Smooth muscle cell of trachea (primary cell): ENCODE results near the gene USF1. TPM values are rescaled to one million over a fixed set of nuclear protein-coding genes. Genes with fewer than 3 reads are reported as not detected.

ENCODE experiments used
- total RNA-seq: library from RNA; depleted of rRNA; stranded (reverse); fragments of >200 nt; gene quantifications from 2 replicates; pipeline ENCODE4 v1.2.1, GENCODE V29; 2014

The USF1 gene
- 72.8 and 75.5 TPM in 2 replicates for total RNA-seq

GRCh38 chr1:161045736-161046604, at the start of gene USF1:
USF1 (minus strand) TSS chr1:161045977; CDS start chr1:161043275, 2,702 bp downstream.

DNA sequence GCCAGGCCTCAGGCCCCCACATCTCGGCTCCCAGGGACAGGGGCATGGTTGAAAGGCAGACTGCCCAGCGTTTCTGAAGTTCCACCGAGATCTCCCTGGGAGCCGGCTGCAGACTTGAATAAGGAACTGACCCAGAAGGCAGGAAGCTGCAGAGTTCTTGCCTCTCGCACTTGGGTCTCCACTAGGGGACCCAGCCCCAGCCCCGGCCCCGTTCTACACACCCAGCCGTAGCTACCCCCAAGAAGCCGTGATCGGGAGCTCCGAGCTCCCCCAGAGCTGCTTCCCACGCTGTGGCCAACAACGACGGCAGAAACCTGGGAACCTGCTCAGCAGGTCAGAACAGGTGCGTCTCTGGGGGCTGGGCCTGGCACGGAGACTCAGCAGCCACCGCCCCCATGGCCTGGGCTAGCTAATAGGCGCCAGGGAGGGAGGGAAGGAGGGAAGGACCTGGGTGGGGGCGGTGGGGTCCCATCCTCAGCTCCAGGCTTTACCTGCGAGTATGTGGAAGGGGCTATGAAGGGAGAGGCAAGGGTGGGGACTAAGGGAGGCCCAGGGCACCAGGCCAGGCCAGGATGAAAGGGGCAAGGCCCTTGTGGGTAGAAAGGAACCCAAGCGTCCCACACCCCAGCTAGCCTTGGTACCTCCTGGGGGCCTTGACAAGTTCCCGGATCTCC, 43.6 kb upstream of the USF1 start, which contains the start of gene NECTIN4:
Gene NECTIN4, minus strand, starts transcription at position 308 of the 674 bp plus-strand sequence. Its CDS starts 262 bp downstream, at position 46.

DNA sequence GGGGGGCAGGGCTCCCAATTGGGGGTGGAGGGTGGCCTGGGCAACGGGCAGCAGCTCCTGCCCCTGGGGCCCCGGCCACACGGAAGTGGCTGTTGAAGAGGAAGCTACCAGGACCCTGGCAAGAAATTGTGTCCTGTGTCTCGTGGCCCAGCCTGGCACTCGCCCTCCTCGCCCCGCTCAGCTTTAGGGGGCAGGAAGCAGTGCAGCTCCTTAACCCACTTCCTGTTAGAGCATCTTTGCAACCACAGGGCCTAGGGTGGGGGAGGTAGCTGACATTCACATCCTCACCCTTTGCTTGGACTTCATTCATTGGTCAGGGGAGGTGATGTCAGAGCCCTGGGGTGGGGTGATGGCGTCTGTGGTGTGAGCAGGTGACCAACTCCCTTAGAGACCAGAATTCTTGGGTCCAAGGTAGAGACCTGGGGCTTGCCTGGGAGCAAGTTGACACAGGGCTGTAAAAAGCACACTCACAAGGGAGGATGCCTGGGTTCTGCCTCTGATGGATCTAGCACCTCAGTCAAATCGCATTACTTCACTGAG, 24.0 kb upstream of the USF1 start, which contains the start of gene ARHGAP30:
Gene ARHGAP30, minus strand, starts transcription at position 161 of the 540 bp plus-strand sequence. CDS start 267 bp downstream, outside the sequence.

DNA sequence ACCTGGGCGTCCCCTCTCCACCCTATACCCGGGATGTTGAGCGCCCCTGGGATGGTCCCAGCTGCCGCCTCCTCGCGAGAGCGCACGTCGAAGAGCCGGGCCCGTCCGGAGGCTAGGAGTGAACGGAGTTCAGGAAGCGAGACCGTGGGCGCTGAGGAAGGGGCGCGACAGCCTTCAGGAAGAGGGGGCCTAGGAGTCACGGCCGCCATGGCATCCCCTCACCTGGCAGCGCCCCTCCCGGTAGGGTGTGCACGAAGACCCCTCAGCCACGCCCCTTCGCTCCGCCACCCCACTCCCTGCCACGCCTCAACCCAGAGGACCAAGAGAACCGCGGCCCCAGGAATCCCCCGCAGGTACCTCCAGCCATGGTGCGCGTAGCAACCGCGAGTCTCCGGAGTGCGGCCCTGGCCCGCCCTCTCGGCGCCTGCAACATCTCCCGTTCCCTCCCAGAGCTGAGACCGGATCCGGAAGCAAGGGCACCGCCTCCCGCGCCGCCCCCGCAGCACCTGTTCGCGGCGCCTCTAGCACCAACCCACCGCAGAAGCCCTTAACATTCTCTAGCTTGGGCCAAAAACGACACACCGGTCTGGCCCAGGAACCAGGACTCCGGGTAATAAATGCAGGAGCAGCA, 7.1 kb downstream of the USF1 start, which contains the start of gene TSTD1:
Gene TSTD1, minus strand, starts transcription at position 442 of the 631 bp plus-strand sequence. Its CDS starts 75 bp downstream, at position 367.

DNA sequence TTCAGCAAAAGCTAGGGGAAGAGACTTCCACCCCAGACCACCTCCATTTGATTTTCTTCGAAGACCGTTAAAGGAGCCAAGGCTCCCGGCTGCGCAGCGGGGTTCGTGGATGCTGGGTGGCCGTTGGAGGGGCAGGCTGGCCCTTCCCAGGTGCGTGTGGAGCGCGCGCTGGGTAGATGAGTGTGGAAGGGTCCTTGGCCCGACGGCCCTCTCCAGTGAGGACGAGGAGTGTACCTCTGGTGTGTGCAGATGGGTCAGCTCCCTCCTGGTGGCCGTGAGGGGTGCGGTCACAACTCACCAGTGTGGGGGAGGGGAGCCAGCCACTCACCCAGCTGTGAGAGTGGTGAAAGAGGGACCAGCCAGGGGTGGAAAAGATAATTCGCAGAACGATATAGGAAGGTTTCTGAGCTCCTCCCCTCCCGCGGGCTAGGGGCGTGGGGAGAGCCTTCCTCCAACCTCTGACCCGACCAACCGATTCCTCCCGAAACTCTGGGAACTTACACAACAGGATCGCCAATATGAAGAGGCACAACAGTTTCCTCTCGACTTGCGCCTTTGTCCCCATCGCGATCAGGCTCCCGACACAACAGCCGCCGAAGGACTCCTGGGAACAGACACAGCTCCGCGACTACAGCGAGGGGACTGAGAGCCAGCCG, 25.1 kb downstream of the USF1 start, which contains the start of gene F11R:
Gene F11R, minus strand, starts transcription at position 644 of the 656 bp plus-strand sequence. Its CDS starts 79 bp downstream, at position 565.

Other genes with a start within 250 kb of the USF1 start
- not detected in 2 replicates for gene LY9, start 249.8 kb downstream of the USF1 start, total RNA-seq
- not detected in 2 replicates for gene CD244, start 183.1 kb downstream of the USF1 start, total RNA-seq
- gene ITLN1, start 160.8 kb downstream of the USF1 start, total RNA-seq: not detected in 2 replicates
- gene ITLN2, start 91.2 kb downstream of the USF1 start, total RNA-seq: not detected in 2 replicates
- gene F11R, start 24.8 kb downstream of the USF1 start, total RNA-seq: 5.1 and 8.9 TPM in 2 replicates
- 10.6 and 34.8 TPM in 2 replicates for gene TSTD1, start 7.0 kb downstream of the USF1 start, total RNA-seq
- not detected in 2 replicates for gene ARHGAP30, start 23.9 kb upstream of the USF1 start, total RNA-seq
- under 0.01 and 0.17 TPM in 2 replicates for gene NECTIN4, start 43.6 kb upstream of the USF1 start, total RNA-seq
- gene KLHDC9, start 52.4 kb upstream of the USF1 start, total RNA-seq: 1.9 and 4.5 TPM in 2 replicates
- 17.0 and 36.5 TPM in 2 replicates for gene PFDN2, start 72.1 kb upstream of the USF1 start, total RNA-seq
- 21.4 and 40.4 TPM in 2 replicates for gene NIT1, start 72.1 kb upstream of the USF1 start, total RNA-seq
- 29.4 and 35.9 TPM in 2 replicates for gene DEDD, start 86.7 kb upstream of the USF1 start, total RNA-seq
- gene UFC1, start 108.0 kb upstream of the USF1 start, total RNA-seq: 85.7 and 91.3 TPM in 2 replicates
- 10.9 and 12.6 TPM in 2 replicates for gene USP21, start 113.5 kb upstream of the USF1 start, total RNA-seq
- 7.8 and 14.3 TPM in 2 replicates for gene PPOX, start 120.4 kb upstream of the USF1 start, total RNA-seq
- gene B4GALT3, start 131.5 kb upstream of the USF1 start, total RNA-seq: 13.8 and 18.0 TPM in 2 replicates
- gene ADAMTS4, start 153.1 kb upstream of the USF1 start, total RNA-seq: 2.3 and 3.1 TPM in 2 replicates
- gene NDUFS2, start 156.4 kb upstream of the USF1 start, total RNA-seq: 180 and 202 TPM in 2 replicates
- 0.58 TPM in 1 of 2 replicates, not detected in the other for gene FCER1G, start 169.3 kb upstream of the USF1 start, total RNA-seq
- not detected in 2 replicates for gene APOA2, start 177.7 kb upstream of the USF1 start, total RNA-seq
- 10.5 and 13.6 TPM in 2 replicates for gene TOMM40L, start 180.1 kb upstream of the USF1 start, total RNA-seq
- gene NR1I3, start 192.2 kb upstream of the USF1 start, total RNA-seq: not detected in 2 replicates
- not detected in 2 replicates for gene PCP4L1, start 212.8 kb upstream of the USF1 start, total RNA-seq